Stimulated activated CD4-positive, alpha-beta T cell treated with anti-CD3 and anti-CD28 coated beads, TNF-alpha, amount 100 ng/mL, for 1 hour (primary cell): ENCODE measurements around the gene CPLANE1.
"Not testable (repeated sequence)": the region's sequence is repeated elsewhere in the genome, so short reads cannot be mapped to it uniquely, and the experiment has no call there.

Experiments
- DNase-seq, 3 donors: peaks; one replicate each; pipeline ENCODE4 v3.0.0-alpha.2; 2020; ENCODE audit warnings: low read depth in 3 of 3, low spot score in 1 of 3

CPLANE1 gene

DNA sequence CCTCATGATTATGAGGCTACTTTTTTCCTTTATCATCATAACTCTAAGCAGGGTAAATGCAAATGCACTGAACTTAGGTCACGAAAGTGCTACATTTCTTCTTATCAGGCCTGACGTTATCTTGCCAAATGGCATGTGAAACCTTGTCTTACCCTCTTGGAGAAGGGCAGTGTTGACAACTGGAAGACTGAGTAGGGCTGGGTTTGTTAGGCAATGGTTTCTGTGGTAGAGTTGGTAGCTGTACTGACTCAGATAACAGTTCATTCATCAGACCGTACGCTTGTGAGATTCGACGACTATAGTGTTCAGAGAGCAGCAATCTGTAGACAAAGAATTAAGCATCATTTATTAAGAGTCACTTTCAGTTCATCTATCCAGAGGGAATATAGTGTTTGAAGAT, 127.7 kb downstream of the CPLANE1 start:
- DNase-seq: no peak

DNA sequence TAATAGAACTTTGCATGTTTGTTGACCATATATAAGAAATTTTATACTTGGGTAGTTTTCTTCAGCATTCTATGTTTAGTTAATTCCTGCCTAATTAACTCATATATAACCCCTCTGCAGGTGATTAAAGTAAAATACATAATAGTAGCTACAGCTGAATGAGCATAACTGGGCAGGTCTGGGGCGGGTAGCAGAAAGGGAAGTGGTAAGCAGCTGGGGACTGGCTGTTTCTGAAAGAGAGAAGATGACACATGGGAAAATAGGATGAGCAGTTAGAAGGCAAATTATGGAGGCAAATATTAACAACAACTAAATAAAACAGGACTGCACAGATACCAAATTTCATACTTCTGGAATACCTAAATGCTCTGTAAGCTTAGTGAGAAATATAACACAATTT, 128.1 kb downstream of the CPLANE1 start:
- no peak for DNase-seq

DNA sequence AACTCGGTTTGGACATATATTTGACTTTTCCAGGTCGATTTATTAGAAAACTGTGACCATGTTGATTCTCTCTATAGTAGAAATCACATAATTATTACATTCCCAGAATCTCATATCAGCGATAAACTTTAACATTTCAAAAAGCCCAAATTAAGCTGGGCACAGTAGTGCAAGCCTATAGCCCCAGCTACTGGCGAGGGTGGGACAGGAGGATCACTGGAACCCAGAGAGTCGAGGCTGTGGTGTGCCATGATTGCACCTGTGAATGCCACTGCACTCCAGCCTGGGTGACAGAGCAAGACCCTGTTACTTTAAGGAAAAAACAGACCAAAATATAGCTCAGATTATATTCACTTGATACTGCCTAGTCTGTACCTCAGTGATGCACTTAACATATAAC, 128.9 kb downstream of the CPLANE1 start:
- no peak for DNase-seq

DNA sequence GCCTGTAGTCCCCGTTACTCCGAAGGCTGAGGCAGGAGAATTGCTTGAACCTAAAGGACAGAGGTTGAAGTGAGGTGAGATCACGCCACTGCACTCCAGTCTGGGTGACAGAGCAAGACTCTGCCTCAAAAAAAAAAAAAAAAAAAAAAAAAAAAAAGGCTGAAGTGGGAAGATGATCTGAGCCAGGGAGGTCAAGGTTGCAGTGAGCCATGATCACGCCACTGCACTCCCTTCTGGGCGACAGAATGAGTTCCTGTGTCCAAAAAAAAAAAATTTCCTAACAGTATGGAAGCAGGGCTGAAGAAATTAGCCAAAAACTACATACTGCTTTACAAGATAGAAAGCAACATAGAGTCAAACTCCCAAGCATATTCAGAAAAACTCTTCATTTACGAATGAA, 132.8 kb downstream of the CPLANE1 start:
- DNase-seq: no peak

DNA sequence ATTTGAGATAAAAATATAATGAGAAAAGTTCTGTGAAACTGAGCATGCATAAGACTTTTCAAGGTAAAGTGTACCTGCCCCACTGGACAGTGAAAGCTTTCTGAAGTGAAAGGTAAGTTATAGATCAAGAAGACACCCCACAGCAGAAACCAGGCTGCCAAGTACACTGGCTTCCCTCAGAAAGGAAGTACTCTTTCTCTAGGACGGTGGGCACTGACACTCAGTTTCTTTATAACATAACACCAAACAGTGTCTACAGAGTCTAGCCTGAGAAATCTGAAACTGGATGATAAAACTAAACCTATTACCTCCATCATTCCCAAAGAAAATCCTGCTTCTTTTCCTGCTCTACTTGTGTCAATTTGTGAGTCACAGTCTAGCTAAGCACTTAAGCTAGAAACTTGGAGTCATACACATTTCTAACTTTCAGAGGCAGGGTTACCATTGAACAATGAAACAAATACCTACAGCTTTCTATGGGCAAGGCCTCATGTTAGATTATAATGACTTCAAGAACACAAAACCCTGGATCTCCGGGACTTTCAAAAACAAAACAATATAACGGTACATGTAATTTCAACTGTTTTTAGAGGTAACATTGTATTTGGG, 136.7 kb downstream of the CPLANE1 start:
- DNase-seq: no peak

DNA sequence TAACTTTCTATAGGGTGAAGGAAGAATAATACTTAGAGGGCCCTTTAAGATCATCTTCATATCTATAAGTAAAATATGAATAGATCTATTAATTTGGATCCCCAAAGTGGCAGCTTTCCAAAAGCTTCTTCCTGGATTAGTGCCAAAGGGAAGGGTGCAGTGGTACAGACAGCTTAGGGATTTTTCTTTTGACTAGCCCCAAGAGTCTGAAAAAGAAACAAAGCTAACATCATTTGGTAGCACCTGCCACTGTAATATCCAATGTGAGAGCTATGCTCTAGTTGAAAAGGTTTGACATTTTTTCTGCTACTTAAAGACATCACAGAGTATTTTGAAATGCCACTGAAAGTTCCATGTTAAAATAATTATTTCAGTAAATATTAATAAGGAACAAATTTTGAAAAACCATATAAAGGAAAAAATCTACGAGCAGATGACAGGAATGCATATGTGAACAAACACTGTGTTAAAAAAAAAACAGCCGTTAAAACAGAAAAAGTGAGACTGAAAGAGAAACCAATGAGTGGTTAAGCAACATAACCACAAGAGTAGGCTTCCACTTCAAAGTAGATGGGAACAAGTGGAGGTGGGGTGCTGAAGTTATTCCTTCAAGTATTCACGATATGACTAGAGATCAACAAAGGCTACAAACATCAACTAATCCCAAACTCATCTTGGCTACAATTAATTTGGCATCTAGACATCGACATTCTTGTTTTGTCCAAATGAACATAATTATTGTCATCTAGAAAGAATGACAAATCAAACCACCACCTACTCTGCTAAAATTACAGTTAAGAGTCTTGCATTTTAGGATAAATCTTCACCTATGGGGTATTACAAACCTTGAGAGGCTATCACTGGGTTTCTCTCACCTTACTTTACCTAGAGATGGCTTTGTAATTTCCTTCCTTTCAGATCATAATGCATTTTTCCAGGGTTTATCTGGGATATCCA, 137.5 kb downstream of the CPLANE1 start:
- no peak for DNase-seq

DNA sequence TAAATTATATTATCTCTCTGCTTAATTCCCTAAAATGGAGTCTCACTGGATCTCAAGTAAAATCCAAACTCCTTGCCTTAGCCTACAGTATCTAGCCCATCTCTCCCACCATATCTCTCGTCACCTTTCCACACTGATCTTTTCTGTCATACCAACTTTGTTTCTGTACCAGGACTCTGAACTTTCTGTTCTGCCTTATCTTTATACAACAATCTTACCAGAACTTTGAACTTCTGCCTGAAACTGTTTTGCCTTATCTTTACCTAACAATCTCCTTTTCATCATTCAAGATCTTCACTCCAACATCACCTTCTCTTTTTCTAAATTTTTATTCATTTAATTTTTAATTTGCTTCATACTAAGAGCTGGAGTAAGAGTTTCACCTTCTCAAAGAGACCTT, 139.0 kb downstream of the CPLANE1 start:
- DNase-seq: no peak

DNA sequence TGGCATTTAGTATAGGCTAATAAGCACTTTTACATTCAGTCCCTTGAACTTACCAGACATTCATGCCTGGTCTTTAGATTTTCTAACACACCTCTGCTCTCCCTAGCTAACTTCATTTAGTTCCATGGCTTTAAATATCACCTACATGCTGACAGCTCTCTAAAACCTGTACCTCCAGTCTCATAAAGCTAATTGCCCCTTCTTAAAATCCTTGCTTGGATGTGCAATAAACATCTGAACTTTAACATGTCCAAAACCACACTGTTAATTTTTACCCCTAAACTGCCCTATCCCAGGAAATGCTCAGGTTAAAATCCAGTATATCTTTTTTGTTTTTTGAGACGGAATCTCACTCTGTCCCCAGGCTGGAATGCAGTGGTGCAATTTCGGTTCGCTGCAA, 139.8 kb downstream of the CPLANE1 start:
- DNase-seq: no peak

DNA sequence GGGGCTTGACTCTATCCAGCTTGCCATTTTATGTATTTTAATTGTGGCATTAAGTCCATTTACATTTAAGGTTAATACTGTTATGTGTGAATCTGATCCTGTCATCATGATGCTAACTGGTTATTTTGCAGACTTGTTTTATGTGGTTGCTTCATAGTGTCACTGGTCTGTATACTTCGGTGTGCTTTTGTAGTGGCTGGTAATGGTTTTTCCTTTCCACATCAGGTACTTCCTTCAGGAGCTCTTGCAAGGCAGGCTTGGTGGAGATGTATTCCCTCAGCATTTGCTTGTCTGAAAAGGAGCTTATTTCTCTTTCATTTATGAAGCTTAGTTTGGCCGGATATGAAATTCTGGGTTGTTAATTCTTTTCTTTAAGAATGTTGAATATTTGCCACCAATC, 145.9 kb downstream of the CPLANE1 start:
- no peak for DNase-seq

DNA sequence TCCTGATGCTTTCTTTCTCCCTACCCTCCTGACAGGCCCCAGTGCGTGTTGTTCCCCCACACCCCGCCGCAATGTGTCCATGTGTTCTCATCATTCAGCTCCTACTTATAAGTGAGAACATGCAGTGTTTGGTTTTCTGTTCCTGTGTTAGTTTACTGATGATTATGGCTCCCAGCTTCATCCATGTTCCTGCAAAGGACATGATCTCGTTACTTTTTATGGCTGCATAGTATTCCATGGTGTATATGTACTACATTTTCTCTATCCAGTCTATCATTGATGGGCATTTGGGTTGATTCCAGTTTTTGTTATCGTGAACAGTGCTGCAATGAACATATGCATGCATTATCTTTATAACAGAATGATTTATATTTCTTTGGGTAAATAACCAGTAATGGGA, 149.9 kb downstream of the CPLANE1 start:
- not testable (repeated sequence) for DNase-seq

DNA sequence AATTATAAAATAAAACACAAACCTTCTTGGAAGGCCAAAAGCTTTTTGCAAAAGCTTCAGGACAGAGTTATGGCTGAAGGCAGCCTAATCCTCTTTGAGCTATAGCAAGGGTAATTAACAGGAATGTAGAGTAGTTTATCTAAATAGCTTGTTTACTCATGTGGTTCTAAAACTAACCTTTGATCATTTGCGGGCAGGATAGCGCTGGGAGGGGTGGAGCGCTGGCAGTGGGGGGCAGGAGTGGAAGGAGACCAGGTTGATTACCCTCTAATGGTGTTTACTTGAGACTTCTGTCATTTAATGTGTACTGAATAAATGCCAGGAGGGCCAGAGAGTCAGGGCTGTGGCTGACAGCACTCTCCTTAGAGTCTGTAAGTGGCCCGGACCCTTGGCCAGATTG, 155.4 kb downstream of the CPLANE1 start:
- not testable (repeated sequence) for DNase-seq

DNA sequence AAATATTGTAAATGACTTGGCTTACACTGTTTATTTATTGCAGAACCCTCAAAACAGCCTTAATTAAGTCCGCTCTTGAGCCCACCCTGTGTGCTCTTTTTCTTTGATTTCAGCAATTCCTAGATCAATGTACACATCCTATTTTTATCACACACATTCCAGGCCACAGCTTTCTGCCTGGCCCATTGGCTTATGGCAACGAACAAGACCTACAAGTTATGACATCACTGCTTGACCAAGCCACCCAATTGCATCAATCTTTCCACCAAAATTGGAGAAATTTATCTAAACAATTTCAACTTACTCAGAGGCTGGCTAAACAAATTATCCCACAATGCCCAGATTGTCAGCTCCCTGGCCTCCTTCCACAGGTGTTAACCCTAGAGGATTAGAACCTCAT, 158.4 kb downstream of the CPLANE1 start:
- DNase-seq: no peak

DNA sequence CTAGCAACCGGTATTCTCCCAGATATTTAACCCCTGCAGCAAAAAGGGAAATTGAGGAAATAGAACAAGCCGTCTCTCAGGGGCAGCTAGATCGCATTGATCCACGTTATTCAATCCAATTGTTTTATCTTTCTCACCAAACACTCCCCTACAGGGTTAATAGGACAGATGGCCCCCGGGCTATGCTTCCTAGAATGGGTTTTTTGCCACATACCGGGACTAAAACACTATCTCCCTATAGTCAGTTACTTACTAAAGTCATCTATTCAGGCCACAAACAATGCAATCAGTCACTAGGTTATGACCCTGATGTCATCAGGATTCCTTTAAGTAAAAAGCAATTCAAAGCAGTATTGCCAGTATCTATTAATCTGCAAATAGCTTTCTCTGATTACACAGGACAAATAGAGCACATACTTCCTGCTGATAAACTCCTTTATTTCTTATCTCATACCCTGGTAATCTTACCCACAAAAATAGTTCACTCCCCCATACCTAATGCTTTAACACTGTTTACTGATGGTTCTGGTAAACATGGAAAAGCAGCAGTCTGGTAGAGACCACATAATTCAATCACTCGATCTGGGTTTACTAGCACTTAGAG, 159.0 kb downstream of the CPLANE1 start:
- DNase-seq: no peak

DNA sequence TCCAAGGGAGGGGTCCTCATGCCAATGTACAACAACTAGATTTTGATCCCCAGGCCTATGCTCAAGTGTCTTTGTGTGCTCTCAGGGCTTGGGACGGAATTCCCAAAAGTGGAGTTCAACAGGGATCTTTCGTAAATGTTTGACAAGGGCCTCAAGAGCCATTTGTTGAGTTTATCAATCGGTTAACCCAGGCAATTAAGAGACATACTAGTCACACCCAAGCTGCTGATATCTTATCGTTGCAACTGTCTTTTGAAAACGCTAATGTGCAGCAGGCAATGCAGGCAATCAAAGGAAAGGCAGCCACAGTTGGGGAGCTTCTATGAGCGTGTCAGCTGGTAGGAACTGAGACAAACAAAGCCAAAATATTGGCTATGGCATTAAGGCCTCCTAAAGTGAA, 161.2 kb downstream of the CPLANE1 start:
- DNase-seq: no peak

DNA sequence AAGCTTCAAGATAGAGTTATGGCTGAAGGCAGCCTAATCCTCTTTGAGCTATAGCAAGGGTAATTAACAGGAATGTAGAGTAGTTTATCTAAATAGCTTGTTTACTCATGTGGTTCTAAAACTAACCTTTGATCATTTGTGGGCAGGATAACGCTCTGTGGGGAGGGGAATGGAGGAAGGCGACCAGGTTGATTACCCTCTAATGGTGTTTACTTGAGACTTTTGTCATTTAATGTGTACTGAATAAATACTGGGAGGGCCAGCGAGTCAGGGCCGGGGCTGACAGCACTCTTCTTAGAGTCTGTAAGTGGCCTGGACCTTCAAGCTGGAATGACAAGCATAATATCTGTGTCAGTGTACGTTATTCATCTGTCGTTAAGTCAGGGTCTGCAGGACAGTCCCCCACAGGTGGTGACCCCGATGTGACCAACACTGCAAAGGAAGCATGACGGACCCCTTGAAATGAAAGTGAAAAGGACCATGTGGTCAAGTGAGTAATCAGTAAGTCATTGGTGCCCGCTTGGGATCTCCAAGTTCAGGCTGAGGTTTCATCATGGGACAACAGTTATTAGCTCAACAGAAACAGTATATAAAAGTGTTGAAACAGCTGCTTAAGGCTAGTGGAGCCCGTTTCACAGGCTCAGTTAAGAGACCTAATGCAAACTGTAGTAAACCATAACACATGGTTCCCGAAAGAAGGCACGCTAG, 162.6 kb downstream of the CPLANE1 start:
- DNase-seq: no peak

DNA sequence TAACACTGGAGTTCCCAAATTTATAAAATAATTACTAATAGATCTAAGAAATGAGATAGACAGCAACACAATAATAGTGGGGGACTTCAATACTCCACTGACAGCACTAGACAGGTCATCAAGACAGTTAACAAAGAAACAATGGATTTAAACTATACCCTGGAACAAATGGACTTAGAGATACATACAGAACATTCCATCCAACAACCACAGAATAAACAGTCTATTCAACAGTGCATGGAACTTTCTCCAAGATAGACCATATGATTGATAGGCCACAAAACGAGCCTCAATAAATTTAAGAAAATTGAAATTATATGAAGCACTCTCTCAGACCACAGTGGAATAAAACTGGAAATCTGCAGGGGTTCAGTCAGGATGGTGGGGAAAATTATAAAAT, 163.2 kb downstream of the CPLANE1 start:
- DNase-seq: not testable (repeated sequence)

DNA sequence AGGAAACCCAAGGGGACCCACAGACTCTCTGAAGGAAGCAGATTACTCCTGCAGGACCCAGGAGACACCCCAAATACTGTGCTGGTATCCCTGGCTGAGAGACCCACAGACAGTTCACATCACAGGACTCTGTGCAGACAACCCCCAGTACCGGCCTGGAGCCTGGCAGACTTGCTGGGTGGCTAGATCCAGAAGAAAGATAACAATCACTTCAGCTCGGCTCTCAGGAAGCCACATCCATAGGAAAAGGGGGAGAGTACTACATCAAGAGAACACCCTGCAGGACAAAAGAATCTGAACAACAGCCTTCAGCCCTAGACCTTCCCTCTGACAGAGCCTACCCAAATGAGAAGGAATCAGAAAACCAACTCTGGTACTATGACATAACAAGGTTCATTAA, 166.2 kb downstream of the CPLANE1 start:
- not testable (repeated sequence) for DNase-seq

DNA sequence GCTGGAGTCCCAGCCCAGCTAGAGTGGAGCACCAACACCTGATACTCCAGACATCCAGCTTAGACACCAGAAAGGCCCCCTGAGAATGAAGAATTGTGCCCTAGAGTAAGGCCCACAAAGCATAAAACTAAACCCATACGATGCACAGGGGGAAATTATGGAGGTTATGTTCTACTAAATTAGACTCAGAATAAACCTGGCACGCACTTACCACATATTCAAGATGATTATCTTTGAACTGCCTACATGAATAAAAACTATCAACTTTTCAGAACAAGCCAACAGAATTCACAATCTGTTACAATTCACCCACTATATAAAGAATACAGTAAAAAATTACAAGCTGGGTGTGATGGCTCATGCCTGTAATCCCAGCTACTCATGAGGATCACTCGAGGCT, 168.5 kb downstream of the CPLANE1 start:
- DNase-seq: no peak

DNA sequence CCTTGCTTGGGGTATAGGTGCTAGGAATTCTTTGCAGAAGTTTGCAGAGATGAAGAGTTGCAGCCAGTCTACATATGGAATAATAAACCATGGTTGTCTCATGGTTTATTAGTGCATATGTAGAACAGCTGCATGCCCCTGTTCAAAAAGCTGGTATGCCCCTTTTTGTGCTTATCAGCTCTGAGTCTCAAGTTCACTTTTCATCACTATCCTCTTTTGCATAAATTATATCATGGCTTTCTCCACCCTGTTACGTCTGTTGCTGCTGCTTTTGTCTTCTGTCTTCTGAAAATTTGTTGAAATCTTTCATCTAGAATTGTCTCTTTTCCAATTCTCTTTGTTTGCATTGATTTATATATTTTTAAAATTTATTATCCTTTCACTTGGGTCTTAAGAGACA, 172.0 kb downstream of the CPLANE1 start:
- no peak for DNase-seq

DNA sequence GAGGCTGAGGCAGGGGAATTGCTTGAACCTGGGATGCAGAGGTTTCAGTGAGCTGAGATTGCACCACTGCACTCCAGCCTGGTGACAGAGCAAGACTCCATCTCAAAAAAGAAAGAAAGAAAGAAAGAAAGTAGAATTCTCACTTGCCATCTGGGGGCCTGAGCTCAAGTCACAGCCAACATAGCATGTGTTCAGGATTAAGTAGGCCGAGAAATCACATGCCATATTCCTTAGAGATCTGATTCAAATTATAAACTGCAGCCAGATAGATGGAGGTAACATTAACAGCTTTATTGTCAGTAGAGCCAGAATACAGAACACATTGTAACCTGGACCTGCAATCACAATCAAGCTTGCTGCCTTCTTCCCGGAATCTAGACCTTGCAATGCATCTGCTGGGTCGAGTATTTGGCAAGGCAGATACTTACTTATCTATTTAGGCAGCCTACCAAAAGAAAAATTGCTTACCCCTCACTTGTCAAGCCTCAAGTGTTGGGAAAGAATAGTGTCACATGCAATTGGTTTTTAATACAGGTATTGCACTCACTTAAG, 173.7 kb downstream of the CPLANE1 start:
- DNase-seq: no peak

DNA sequence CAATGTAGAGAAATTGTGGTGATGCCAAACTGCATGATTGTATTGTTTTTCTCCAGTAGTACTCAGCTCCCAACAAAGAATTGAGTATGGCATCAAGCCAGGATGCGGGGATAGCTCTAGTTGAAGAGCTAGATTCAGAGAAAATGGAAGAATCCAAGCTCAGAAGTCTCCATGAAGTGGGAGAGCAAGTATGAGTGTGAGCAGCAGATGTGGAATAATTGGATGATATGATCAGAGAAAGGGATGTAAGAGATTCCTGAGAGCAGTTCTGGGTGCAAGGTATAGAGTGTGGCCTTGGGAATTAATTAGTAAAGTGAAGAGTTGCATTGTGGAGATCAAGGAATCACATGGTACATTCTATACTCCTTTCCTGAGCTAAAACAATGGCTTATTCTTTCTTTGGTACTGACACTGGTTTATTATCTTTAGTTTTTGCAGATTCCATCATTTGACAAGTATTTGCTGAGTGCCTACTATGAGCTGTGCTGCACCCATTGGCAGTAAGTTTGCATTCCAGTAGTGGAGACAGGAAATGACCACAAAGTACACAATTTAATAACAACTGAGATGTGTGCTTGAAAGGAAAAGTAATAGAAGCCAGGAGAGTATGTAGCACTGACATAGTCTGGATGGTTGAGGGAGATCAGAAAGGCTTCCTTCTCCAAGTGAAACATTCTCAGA, 177.1 kb downstream of the CPLANE1 start:
- DNase-seq: no peak
